ENCODE measurements around the gene CYP24A1. TPM values are rescaled to one million over a fixed set of nuclear protein-coding genes. Genes with fewer than 3 reads are reported as not detected.

CYP24A1 gene
- total and polyA plus RNA-seq, 2 of the 8 experiments (the other 6 are each of a cell fraction or from before 2014, with no cell fraction given), result not detected

GRCh38 chr20:54172532-54172855 is 1.3 kb downstream of the CYP24A1 start:
- peak overlapping the region; percentile 31 for H2AFZ ChIP-seq (ENCODE audit: low read length)
- no peak overlapping the region for H2BK12ac ChIP-seq (ENCODE audit: low read depth, low read length)
- H4K5ac ChIP-seq (ENCODE audit: insufficient read length, low read depth, low read length), result no peak overlapping the region
- FAIRE-seq (no peak), DNase-seq (ENCODE audit: low read depth in 1 of 2, low spot score in 2 of 2) (no peak)
- H2BK5ac ChIP-seq (ENCODE audit: low read depth, low read length), result no peak overlapping the region
- no peak overlapping the region for H2BK120ac ChIP-seq (replicated peaks; ENCODE audit: low read depth, low read length)
- no peak overlapping the region for H4K8ac ChIP-seq (ENCODE audit: extremely low read depth, insufficient read depth, low read length)
- no peaks in the 10 kb centered on the region for H3K9me3 ChIP-seq (ENCODE audit: insufficient read depth in 2 of 2, low read depth in 1 of 2, low read length in 1 of 2)
- no peak overlapping the region for H3K14ac ChIP-seq (ENCODE audit: insufficient read length)
- peaks cover 4 to 16% (median 9%) of the 10 kb centered on the region in 4 experiments; a peak in 6 of 7 replicates for H3K4me1 ChIP-seq (replicated peaks in 1 of 4; ENCODE audit: control insufficient read depth in 3 of 4, insufficient read depth in 4 of 4, low read length in 3 of 4)
- peaks cover 14% of the 10 kb centered on the region for H3K23me2 ChIP-seq (ENCODE audit: low read depth, low read length)
- H4K20me1 ChIP-seq (replicated peaks in 1 of 2; ENCODE audit: control insufficient read depth in 1 of 2, insufficient read depth in 2 of 2, low read length in 2 of 2), result peaks cover 0 to 3% of the 10 kb centered on the region in 2 experiments
- no peak overlapping the region for H3K27ac ChIP-seq (ENCODE audit: low read depth, low read length)
- H3K23ac ChIP-seq (ENCODE audit: insufficient read length), result no peak overlapping the region
- peak overlapping the region in 3 of 4 experiments; percentile 41 to 58 (median 48); a peak in 7 of 8 replicates for H3K4me3 ChIP-seq (ENCODE audit: extremely low read depth in 1 of 4, insufficient read depth in 2 of 4, low read depth in 3 of 4, low read length in 4 of 4)
- no peak overlapping the region; a peak in 1 of 7 replicates for H3K9ac ChIP-seq (replicated peaks in 1 of 4; ENCODE audit: extremely low read depth in 1 of 4, low read depth in 3 of 4, low read length in 3 of 4)
- no peak for TF ChIP-seq BRCA1 (IDR thresholded peaks at IDR 0.05; ENCODE audit: low read depth, low read length)
- no peak for TF ChIP-seq RXRA (IDR thresholded peaks at IDR 0.05; ENCODE audit: insufficient read depth, low read depth, low read length)
- TF ChIP-seq, protein P1, sequence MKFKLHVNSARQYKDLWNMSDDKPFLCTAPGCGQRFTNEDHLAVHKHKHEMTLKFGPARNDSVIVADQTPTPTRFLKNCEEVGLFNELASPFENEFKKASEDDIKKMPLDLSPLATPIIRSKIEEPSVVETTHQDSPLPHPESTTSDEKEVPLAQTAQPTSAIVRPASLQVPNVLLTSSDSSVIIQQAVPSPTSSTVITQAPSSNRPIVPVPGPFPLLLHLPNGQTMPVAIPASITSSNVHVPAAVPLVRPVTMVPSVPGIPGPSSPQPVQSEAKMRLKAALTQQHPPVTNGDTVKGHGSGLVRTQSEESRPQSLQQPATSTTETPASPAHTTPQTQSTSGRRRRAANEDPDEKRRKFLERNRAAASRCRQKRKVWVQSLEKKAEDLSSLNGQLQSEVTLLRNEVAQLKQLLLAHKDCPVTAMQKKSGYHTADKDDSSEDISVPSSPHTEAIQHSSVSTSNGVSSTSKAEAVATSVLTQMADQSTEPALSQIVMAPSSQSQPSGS (IDR thresholded peaks at IDR 0.05; ENCODE audit: low read length), result no peak
- no peak for TF ChIP-seq KDM4A (IDR thresholded peaks at IDR 0.05; ENCODE audit: low read depth, low read length, severe bottlenecking)
- no peak for TF ChIP-seq CBX5 (IDR thresholded peaks at IDR 0.05; ENCODE audit: low read depth, low read length)
- no peak for TF ChIP-seq RFX5 (IDR thresholded peaks at IDR 0.05; ENCODE audit: borderline replicate concordance, low read depth, low read length)
- no peak for TF ChIP-seq SIN3A (conservative IDR thresholded peaks at IDR 0.05 in 1 of 2, IDR thresholded peaks at IDR 0.05 in 1 of 2; ENCODE audit: low read depth in 1 of 2, low read length in 2 of 2)
- TF ChIP-seq SRF (IDR thresholded peaks at IDR 0.05; ENCODE audit: low read depth, low read length), result no peak
- TF ChIP-seq NANOG (IDR thresholded peaks at IDR 0.05; ENCODE audit: insufficient read depth, low read depth, low read length, poor library complexity, severe bottlenecking), result no peak
- TF ChIP-seq POU5F1 (IDR thresholded peaks at IDR 0.05; ENCODE audit: low read depth, low read length), result no peak
- TF ChIP-seq YY1 (IDR thresholded peaks at IDR 0.05; ENCODE audit: low read depth, low read length), result no peak
- no peak overlapping the region for H3K4ac ChIP-seq (replicated peaks; ENCODE audit: insufficient read length, low read depth, low read length)
- POLR2A ChIA-PET (ENCODE audit: partially characterized antibody), result interaction anchor here (0.7 kb wide), 1 partner anchor 14 kb away, joined by 3 read pairs; no protein-coding TSS in a partner anchor
- H3K79me1 ChIP-seq (ENCODE audit: low read depth, low read length), result no peaks in the 10 kb centered on the region
- no peak overlapping the region for H2AK5ac ChIP-seq (ENCODE audit: low read depth, low read length)
- H3K18ac ChIP-seq (ENCODE audit: extremely low read depth, low read length), result no peak overlapping the region
- no peak overlapping the region for H3K56ac ChIP-seq (replicated peaks; ENCODE audit: insufficient read length, low read depth, low read length)
- no peaks in the 10 kb centered on the region for H3K79me2 ChIP-seq (ENCODE audit: control insufficient read depth in 1 of 2, insufficient read depth in 2 of 2, low read length in 2 of 2)
- no peak overlapping the region for H2BK15ac ChIP-seq (ENCODE audit: low read length)
- no peak overlapping the region for H2BK20ac ChIP-seq (ENCODE audit: low read length)
- CTCF ChIA-PET (ENCODE audit: partially characterized antibody), result interaction anchor here (0.6 to 1.9 kb wide), 4 partner anchors 65 to 473 kb away, joined by 3 to 4 read pairs (median 3); no protein-coding TSS in a partner anchor
- peak overlapping the region; percentile 51 to 81 for H3K4me2 ChIP-seq (ENCODE audit: insufficient read depth in 1 of 2, low read depth in 2 of 2, low read length in 2 of 2)
- peaks cover 32 to 55% (median 52%) of the 10 kb centered on the region in 4 experiments for H3K27me3 ChIP-seq (replicated peaks in 1 of 4; ENCODE audit: control insufficient read depth in 3 of 4, extremely low read depth in 1 of 4, insufficient read depth in 3 of 4, low read length in 3 of 4)
- 25% methylated on average over 6 of the region's 12 CpGs; no CpG with 5 or more reads in 1 of the 2 experiments for WGBS, 2 experiments (ENCODE audit: extremely low coverage in 1 of 2, insufficient coverage in 1 of 2, insufficient read length in 1 of 2, insufficient replicate concordance in 2 of 2, low coverage in 1 of 2, low lambda C conversion rate in 2 of 2, missing lambda C conversion rate in 1 of 2)
- no peak overlapping the region for H4K91ac ChIP-seq (replicated peaks; ENCODE audit: insufficient read length, low read length)
- no peaks in the 10 kb centered on the region for H3K36me3 ChIP-seq (ENCODE audit: control insufficient read depth in 2 of 4, insufficient read depth in 4 of 4, low read length in 3 of 4)
